ENCODE data around the gene MECR.
"Not testable (repeated sequence)": the region's sequence is repeated elsewhere in the genome, so short reads cannot be mapped to it uniquely, and the experiment has no call there.

Gene MECR

DNA sequence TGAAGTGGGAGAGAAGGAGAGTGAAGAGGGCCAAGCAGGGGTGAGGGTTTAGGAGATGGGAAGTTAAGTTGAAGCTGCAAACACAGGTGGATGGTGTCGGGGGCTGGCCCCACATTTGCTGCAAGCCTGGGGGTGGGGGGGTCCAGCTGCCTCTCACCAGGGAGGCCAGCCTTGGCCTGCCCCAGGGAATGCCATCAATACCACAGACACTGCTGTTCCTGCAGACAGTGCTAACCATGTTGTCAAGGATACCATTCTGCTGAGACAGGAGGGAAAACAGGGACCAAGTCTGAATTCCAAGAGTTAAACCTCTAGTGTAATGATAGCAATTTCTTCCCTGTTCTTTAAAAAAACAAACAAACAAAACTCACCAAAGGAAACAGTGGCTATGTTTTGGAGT, 8.0 kb downstream of the MECR start:
- TF ChIP-seq, protein P1, sequence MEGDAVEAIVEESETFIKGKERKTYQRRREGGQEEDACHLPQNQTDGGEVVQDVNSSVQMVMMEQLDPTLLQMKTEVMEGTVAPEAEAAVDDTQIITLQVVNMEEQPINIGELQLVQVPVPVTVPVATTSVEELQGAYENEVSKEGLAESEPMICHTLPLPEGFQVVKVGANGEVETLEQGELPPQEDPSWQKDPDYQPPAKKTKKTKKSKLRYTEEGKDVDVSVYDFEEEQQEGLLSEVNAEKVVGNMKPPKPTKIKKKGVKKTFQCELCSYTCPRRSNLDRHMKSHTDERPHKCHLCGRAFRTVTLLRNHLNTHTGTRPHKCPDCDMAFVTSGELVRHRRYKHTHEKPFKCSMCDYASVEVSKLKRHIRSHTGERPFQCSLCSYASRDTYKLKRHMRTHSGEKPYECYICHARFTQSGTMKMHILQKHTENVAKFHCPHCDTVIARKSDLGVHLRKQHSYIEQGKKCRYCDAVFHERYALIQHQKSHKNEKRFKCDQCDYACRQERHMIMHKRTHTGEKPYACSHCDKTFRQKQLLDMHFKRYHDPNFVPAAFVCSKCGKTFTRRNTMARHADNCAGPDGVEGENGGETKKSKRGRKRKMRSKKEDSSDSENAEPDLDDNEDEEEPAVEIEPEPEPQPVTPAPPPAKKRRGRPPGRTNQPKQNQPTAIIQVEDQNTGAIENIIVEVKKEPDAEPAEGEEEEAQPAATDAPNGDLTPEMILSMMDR (conservative IDR thresholded peaks at IDR 0.05) = no peak
- no peak overlapping the region for H3K27ac ChIP-seq

DNA sequence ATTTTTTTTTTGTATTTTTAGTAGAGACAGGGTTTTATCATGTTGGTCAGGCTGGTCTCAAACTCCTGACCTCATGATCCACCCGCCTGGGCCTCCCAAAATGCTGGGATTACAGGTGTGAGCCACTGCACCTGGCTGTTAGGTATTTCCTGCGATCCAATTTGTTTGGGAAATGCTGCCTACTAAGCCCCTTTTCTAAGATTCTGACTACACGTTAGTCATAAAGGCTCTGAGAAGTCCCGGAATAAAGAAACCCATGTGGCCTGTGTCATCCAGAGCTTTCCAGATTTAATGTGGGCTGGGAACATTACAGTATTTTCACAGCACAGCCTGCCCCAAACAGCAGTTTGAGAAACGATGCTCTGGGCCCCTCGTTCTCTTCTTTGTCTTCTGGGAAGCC, 8.5 kb downstream of the MECR start:
- H3K27ac ChIP-seq = not testable (repeated sequence)

DNA sequence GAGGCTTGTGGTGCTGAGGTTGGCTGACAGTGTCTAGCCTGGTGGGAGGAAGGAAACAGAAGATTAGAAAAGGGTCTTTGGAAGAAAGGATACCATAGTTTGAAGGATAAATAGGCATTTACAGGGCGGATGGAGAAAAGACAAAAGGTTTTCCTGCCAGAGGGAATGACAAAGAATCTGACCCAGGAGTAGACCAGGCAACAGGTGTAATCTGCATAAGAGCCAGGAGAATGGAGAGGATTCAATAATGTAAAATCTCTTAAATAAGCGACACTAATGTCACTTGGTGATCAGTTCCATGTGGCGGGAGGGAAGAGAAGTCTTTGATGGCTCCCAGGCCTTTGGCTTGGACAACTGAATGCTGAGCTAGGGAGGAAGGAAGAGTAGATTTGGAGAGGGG, 9.4 kb downstream of the MECR start:
- TF ChIP-seq, protein P1 (conservative IDR thresholded peaks at IDR 0.05) = no peak
- no peak overlapping the region for H3K27ac ChIP-seq

- H3K27ac ChIP-seq = no peak overlapping the region
These were observed 12.5 kb downstream of the MECR start for GRCh38 chr1:29218223-29218622.

DNA sequence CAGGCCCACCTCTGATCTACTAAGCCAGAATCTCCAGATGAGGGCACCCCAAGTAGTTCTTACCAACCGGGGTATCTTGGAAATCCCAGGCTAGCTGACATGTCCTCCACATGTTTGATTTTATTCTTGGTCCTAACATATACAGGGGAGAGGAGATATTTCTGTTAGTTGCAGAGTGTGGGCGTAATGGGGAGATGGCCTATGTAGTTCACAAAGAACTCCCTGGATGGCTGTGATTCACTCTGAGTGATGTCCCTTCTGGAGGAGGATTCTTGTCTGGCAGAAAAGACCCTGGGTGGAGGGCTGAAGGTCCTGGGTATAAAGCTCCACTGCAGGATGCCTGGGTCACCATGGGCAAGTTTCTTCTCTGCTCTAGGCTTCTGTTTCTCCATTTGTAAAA, 13.1 kb downstream of the MECR start:
- no peak overlapping the region for H3K27ac ChIP-seq
- TF ChIP-seq, protein P1 (conservative IDR thresholded peaks at IDR 0.05) = no peak

More at GRCh38 chr1:29218223-29218622, 12.5 kb downstream of the MECR start:
- TF ChIP-seq, protein P1 (conservative IDR thresholded peaks at IDR 0.05) = no peak

GRCh38 chr1:29213055-29213454, 17.7 kb downstream of the MECR start:
- TF ChIP-seq, protein P1 (conservative IDR thresholded peaks at IDR 0.05) = no peak
- H3K27ac ChIP-seq = no peak overlapping the region

- no peak overlapping the region for H3K27ac ChIP-seq
- TF ChIP-seq, protein P1 (conservative IDR thresholded peaks at IDR 0.05) = no peak
These were observed 19.4 kb downstream of the MECR start for GRCh38 chr1:29211086-29212030.

All from VCaP (cell line).